Activated CD8-positive, alpha-beta T cell treated with anti-CD3 and anti-CD28 coated beads for 36 hours (primary cell): ENCODE data around the gene DAB1. TPM values are rescaled to one million over a fixed set of nuclear protein-coding genes. Genes with fewer than 3 reads are reported as not detected.
"Not testable (repeated sequence)": the region's sequence is repeated elsewhere in the genome, so short reads cannot be mapped to it uniquely, and the experiment has no call there.

ENCODE experiments used
- ATAC-seq: fragments of 200-7000 bp; cut with Tn5 transposase; one replicate; pipeline ENCODE4 v1.10.0; 2021; ENCODE audit warnings: mild to moderate bottlenecking, moderate library complexity
- CTCF ChIA-PET: fragments of 350-600 bp; sonication (Branson Sonifier 250); formaldehyde crosslinking; loops from one replicate; lab custom pipeline; 2021; ENCODE audit warnings: antibody characterized with exemption; lab: Charles Lee
- POLR2A ChIA-PET: fragments of 350-600 bp; sonication (Branson Sonifier 250); formaldehyde crosslinking; loops from one replicate; lab custom pipeline; 2021; ENCODE audit warnings: antibody characterized with exemption; lab: Charles Lee
- DNase-seq: peaks from one replicate; pipeline ENCODE4 v3.0.0-alpha.2; 2020
- H3K27ac Mint-ChIP-seq: one replicate; pipeline ENCODE4 v1.8.0; 2021; ENCODE audit warnings: mild to moderate bottlenecking, mixed read lengths
- H3K27me3 Mint-ChIP-seq: one replicate; pipeline ENCODE4 v1.8.0; 2021; ENCODE audit warnings: mixed read lengths
- H3K36me3 Mint-ChIP-seq: one replicate; pipeline ENCODE4 v1.8.0; 2021; ENCODE audit warnings: low read depth, mixed read lengths
- H3K4me1 Mint-ChIP-seq: one replicate; pipeline ENCODE4 v1.8.0; 2021; ENCODE audit warnings: low read depth, mixed read lengths
- H3K4me3 Mint-ChIP-seq: one replicate; pipeline ENCODE4 v1.8.0; 2021; ENCODE audit warnings: mild to moderate bottlenecking, moderate library complexity, mixed read lengths
- H3K9me3 Mint-ChIP-seq: one replicate; pipeline ENCODE4 v1.8.0; 2021; ENCODE audit warnings: mixed read lengths
- intact Hi-C: fragments of 100-400 bp; cut with micrococcal nuclease; formaldehyde crosslinking; loops from one replicate; pipeline ENCODE4 v1.10.0; 2022
- total RNA-seq, 2 experiments: library from RNA; stranded (reverse); gene quantifications; one replicate each; pipeline ENCODE4 v1.2.3, GENCODE V29; 2021
- TF ChIP-seq, protein P1 (sequence below): fragments of 200-600 bp; IDR thresholded peaks from one replicate; pipeline ENCODE4 v1.8.0; 2022; ENCODE audit warnings: antibody characterized with exemption, mild to moderate bottlenecking

DAB1 gene
- total RNA-seq, 2 experiments from 2014 or later: not detected

- H3K4me3 Mint-ChIP-seq: no peak overlapping the region
- ChIA-PET POLR2A (no interaction called here), CTCF (no interaction called here)
- no peaks in the 10 kb centered on the region for H3K4me1 Mint-ChIP-seq
- no peak for DNase-seq
- intact Hi-C loops: no loop called here
- H3K27me3 Mint-ChIP-seq: peaks cover 2% of the 10 kb centered on the region
- H3K36me3 Mint-ChIP-seq: no peaks in the 10 kb centered on the region
- TF ChIP-seq, protein P1, sequence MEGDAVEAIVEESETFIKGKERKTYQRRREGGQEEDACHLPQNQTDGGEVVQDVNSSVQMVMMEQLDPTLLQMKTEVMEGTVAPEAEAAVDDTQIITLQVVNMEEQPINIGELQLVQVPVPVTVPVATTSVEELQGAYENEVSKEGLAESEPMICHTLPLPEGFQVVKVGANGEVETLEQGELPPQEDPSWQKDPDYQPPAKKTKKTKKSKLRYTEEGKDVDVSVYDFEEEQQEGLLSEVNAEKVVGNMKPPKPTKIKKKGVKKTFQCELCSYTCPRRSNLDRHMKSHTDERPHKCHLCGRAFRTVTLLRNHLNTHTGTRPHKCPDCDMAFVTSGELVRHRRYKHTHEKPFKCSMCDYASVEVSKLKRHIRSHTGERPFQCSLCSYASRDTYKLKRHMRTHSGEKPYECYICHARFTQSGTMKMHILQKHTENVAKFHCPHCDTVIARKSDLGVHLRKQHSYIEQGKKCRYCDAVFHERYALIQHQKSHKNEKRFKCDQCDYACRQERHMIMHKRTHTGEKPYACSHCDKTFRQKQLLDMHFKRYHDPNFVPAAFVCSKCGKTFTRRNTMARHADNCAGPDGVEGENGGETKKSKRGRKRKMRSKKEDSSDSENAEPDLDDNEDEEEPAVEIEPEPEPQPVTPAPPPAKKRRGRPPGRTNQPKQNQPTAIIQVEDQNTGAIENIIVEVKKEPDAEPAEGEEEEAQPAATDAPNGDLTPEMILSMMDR: no peak
- no peaks in the 10 kb centered on the region for H3K9me3 Mint-ChIP-seq
- ATAC-seq: no peak
- no peak overlapping the region for H3K27ac Mint-ChIP-seq
These were observed 330.7 kb downstream of the DAB1 start for GRCh38 chr1:57093122-57093521.

DNA sequence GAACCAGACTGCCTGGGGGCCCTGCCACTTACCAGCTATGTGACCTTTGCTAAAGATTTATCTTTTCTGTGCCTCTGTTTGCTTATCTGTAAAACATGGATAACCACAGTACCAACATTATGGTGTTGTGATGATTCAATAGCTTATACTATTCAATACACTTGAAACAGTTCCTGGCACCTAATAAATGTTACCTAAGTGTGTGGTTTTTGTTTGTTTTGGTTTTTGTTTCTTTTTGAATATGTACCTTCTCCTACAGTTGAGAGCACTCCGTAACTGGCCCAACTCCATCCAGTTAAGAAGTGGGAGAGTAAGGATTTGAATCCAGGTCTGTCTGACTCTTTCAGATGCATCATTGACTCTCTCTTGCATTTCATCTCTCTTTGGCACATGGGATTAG is 332.2 kb downstream of the DAB1 start:
- intact Hi-C loops: no loop called here
- ATAC-seq: no peak
- H3K9me3 Mint-ChIP-seq: no peaks in the 10 kb centered on the region
- DNase-seq: no peak
- POLR2A ChIA-PET: no interaction called here
- TF ChIP-seq, protein P1: no peak
- no peaks in the 10 kb centered on the region for H3K4me1 Mint-ChIP-seq
- no peak overlapping the region for H3K27ac Mint-ChIP-seq
- no peak overlapping the region for H3K4me3 Mint-ChIP-seq
- no peaks in the 10 kb centered on the region for H3K36me3 Mint-ChIP-seq
- H3K27me3 Mint-ChIP-seq: no peaks in the 10 kb centered on the region
- CTCF ChIA-PET: no interaction called here

DNA sequence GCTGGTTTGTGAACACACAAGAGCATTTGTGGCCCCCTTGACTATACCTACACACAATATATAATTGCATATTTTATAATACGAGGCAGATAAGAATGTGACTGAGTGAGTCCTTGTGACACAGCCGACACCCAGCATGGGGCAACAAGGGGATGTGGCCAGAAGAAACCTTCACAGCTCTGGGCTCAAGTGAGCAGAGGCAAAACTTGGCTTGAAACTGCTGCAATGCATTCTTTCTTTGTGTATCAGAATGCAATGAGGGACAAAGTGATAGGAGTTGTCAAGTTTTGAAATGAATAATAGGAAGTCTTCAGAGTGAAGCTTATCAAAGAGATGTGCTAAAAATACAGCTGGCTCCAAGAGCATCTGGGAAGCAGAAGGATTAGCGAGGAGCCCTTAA is 334.0 kb downstream of the DAB1 start:
- TF ChIP-seq, protein P1: no peak
- ChIA-PET CTCF (no interaction called here), POLR2A (no interaction called here)
- Mint-ChIP-seq H3K4me1 (no peaks in the 10 kb centered on the region), H3K36me3 (no peaks in the 10 kb centered on the region), H3K27ac (no peak overlapping the region), H3K9me3 (no peaks in the 10 kb centered on the region), H3K27me3 (no peaks in the 10 kb centered on the region), H3K4me3 (no peak overlapping the region)
- intact Hi-C loops: no loop called here
- ATAC-seq (no peak), DNase-seq (no peak)

GRCh38 chr1:57089221-57089620 is 334.6 kb downstream of the DAB1 start:
- CTCF ChIA-PET: no interaction called here
- H3K36me3 Mint-ChIP-seq: no peaks in the 10 kb centered on the region
- no peaks in the 10 kb centered on the region for H3K9me3 Mint-ChIP-seq
- H3K27ac Mint-ChIP-seq: no peak overlapping the region
- ATAC-seq (no peak), DNase-seq (no peak)
- H3K4me3 Mint-ChIP-seq: no peak overlapping the region
- TF ChIP-seq, protein P1: no peak
- no peaks in the 10 kb centered on the region for H3K27me3 Mint-ChIP-seq
- H3K4me1 Mint-ChIP-seq: no peaks in the 10 kb centered on the region
- POLR2A ChIA-PET: no interaction called here
- intact Hi-C loops: no loop called here

GRCh38 chr1:57088653-57089052 is 335.2 kb downstream of the DAB1 start:
- intact Hi-C loops: no loop called here
- no peaks in the 10 kb centered on the region for H3K36me3 Mint-ChIP-seq
- ATAC-seq (no peak), DNase-seq (no peak)
- ChIA-PET CTCF (no interaction called here), POLR2A (no interaction called here)
- H3K27me3 Mint-ChIP-seq: no peaks in the 10 kb centered on the region
- TF ChIP-seq, protein P1: no peak
- no peak overlapping the region for H3K27ac Mint-ChIP-seq
- H3K9me3 Mint-ChIP-seq: no peaks in the 10 kb centered on the region
- no peaks in the 10 kb centered on the region for H3K4me1 Mint-ChIP-seq
- no peak overlapping the region for H3K4me3 Mint-ChIP-seq

GRCh38 chr1:57087660-57088059 is 336.2 kb downstream of the DAB1 start:
- POLR2A ChIA-PET, intact Hi-C loops, ATAC-seq, H3K4me1 Mint-ChIP-seq, H3K4me3 Mint-ChIP-seq, H3K36me3 Mint-ChIP-seq, H3K27me3 Mint-ChIP-seq, DNase-seq, CTCF ChIA-PET, H3K9me3 Mint-ChIP-seq, H3K27ac Mint-ChIP-seq: not testable (repeated sequence)
